A549 (cell line): ENCODE data around the gene ARHGAP31. TPM values are rescaled to one million over a fixed set of nuclear protein-coding genes. Genes with fewer than 3 reads are reported as not detected.
"Not testable (repeated sequence)": the region's sequence is repeated elsewhere in the genome, so short reads cannot be mapped to it uniquely, and the experiment has no call there.

Experiments used
- ATAC-seq, 2 experiments: fragments of 200-7000 bp in 1 of 2; fragments of >200 bp in 1 of 2; cut with Nextera tagmentation in 1 of 2; cut with Tn5 transposase in 1 of 2; 3 replicates each; pipeline versions ENCODE4 v1.8.0 to v1.9.1; 2018 to 2020; ENCODE audit warnings: mild to moderate bottlenecking in 1 of 2, moderate library complexity in 1 of 2
- CTCF ChIA-PET: fragments of 300-600 bp; sonication (Branson Sonifier 250); formaldehyde crosslinking; extraction: SDS; loops from one replicate; lab custom pipeline; 2021; ENCODE audit warnings: antibody characterized with exemption, inconsistent platforms; lab: Yijun Ruan, JAX
- POLR2A ChIA-PET: fragments of 350-600 bp; formaldehyde crosslinking; extraction: SDS; loops from one replicate; lab custom pipeline; 2021; ENCODE audit warnings: antibody characterized with exemption, inconsistent platforms; lab: Yijun Ruan, JAX
- DNase-seq, 2 experiments: peaks; one replicate each; pipeline versions ENCODE4 v3.0.0 to v3.0.0-alpha.2; 2011 to 2016; ENCODE audit warnings: low read depth in 1 of 2, low spot score in 1 of 2
- FAIRE-seq: peaks from 2 replicates; lab custom pipeline; 2011; peaks lifted over from hg19 to GRCh38; lab: Jason Lieb, UNC
- H3K27ac ChIP-seq, 2 experiments: fragments of >200 bp; sonication (Bioruptor Twin); formaldehyde crosslinking; 3 replicates each; pipeline ENCODE4 v1.5.1; 2016 to 2017
- H3K4me1 ChIP-seq: fragments of >200 bp; sonication (Bioruptor Twin); formaldehyde crosslinking; 3 replicates; pipeline ENCODE4 v1.6.1; 2016
- H3K4me2 ChIP-seq: fragments of >200 bp; sonication (Bioruptor Twin); formaldehyde crosslinking; 3 replicates; pipeline ENCODE4 v1.6.1; 2016
- H3K4me3 ChIP-seq: fragments of >200 bp; sonication (Bioruptor Twin); formaldehyde crosslinking; 3 replicates; pipeline ENCODE4 v1.5.1; 2016
- H3K9me3 ChIP-seq: fragments of >200 bp; sonication (Bioruptor Twin); formaldehyde crosslinking; 3 replicates; pipeline ENCODE4 v1.6.1; 2016
- CBX2 ChIP-seq: fragments of 200-600 bp; sonication (generic); IDR thresholded peaks from 2 replicates; pipeline ENCODE4 v1.6.1; 2016; ENCODE audit warnings: low read depth, mild to moderate bottlenecking, borderline replicate concordance
- CBX8 ChIP-seq: fragments of 200-600 bp; sonication (generic); IDR thresholded peaks from 2 replicates; pipeline ENCODE4 v1.6.1; 2016
- CHD4 ChIP-seq: fragments of 200-600 bp; sonication (generic); IDR thresholded peaks from 2 replicates; pipeline ENCODE4 v1.6.1; 2016; ENCODE audit warnings: antibody characterized with exemption, mild to moderate bottlenecking, borderline replicate concordance
- EHF ChIP-seq: fragments of 250-450 bp; sonication (Bioruptor Pico); IDR thresholded peaks from 2 replicates; pipeline ENCODE4 v1.5.0; 2020; ENCODE audit warnings: mild to moderate bottlenecking
- ESRRA ChIP-seq: fragments of 150-350 bp; IDR thresholded peaks from 2 replicates; pipeline ENCODE4 v1.6.1; 2014; ENCODE audit warnings: mild to moderate bottlenecking, low read length, borderline replicate concordance
- FOSB ChIP-seq: fragments of 250-450 bp; sonication (Bioruptor Pico); IDR thresholded peaks from 2 replicates; pipeline ENCODE4 v1.5.0; 2020; ENCODE audit warnings: mild to moderate bottlenecking, moderate library complexity
- HEYL ChIP-seq: fragments of 250-450 bp; sonication (Bioruptor Pico); IDR thresholded peaks from 2 replicates; pipeline ENCODE4 v1.8.0; 2021; ENCODE audit warnings: mild to moderate bottlenecking, moderate library complexity
- HOXB13 ChIP-seq: fragments of 250-450 bp; sonication (Bioruptor Pico); IDR thresholded peaks from 2 replicates; pipeline ENCODE4 v1.5.0; 2020; ENCODE audit warnings: low read depth, mild to moderate bottlenecking, moderate library complexity
- JUN ChIP-seq, 2 experiments: fragments of >200 bp; sonication (Bioruptor Twin); formaldehyde crosslinking; IDR thresholded peaks; 2 replicates in 1 of 2; 3 replicates in 1 of 2; pipeline ENCODE4 v1.6.1; 2016 to 2017
- KDM5A ChIP-seq: fragments of 200-600 bp; sonication (generic); IDR thresholded peaks from 2 replicates; pipeline ENCODE4 v1.6.1; 2016; ENCODE audit warnings: antibody characterized with exemption, mild to moderate bottlenecking
- NFE2L2 ChIP-seq: fragments of 150-350 bp; conservative IDR thresholded peaks from 2 replicates; pipeline ENCODE4 v1.6.1; 2014; ENCODE audit warnings: low read length
- NPAS2 ChIP-seq: fragments of 250-450 bp; sonication (Bioruptor Pico); IDR thresholded peaks from 2 replicates; pipeline ENCODE4 v1.8.0; 2022; ENCODE audit warnings: mild to moderate bottlenecking, moderate library complexity, borderline replicate concordance
- PHF8 ChIP-seq: fragments of 200-600 bp; sonication (generic); IDR thresholded peaks from 2 replicates; pipeline ENCODE4 v1.6.1; 2016; ENCODE audit warnings: low read depth, mild to moderate bottlenecking, antibody characterized with exemption, moderate library complexity, borderline replicate concordance
- POLR2A ChIP-seq: IDR thresholded peaks from 2 replicates; pipeline ENCODE4 v1.6.1; 2012; ENCODE audit warnings: mild to moderate bottlenecking, low read length
- RAD21 ChIP-seq, 2 experiments: fragments of >200 bp in 1 of 2; sonication (Bioruptor Twin) in 1 of 2; formaldehyde crosslinking in 1 of 2; IDR thresholded peaks in 1 of 2; conservative IDR thresholded peaks in 1 of 2; 2 replicates in 1 of 2; 3 replicates in 1 of 2; pipeline ENCODE4 v1.6.1; 2012 to 2018; ENCODE audit warnings: inconsistent platforms in 1 of 2
- RARB ChIP-seq: fragments of 250-450 bp; sonication (Bioruptor Pico); IDR thresholded peaks from 2 replicates; pipeline ENCODE4 v1.8.0; 2021; ENCODE audit warnings: mild to moderate bottlenecking, moderate library complexity
- RCOR1 ChIP-seq: fragments of 150-350 bp; IDR thresholded peaks from 2 replicates; pipeline ENCODE4 v1.6.1; 2014; ENCODE audit warnings: antibody characterized with exemption, low read length, low read depth
- RFX5 ChIP-seq: fragments of 450-650 bp; IDR thresholded peaks from 2 replicates; pipeline ENCODE4 v1.7.1; 2014; ENCODE audit warnings: antibody characterized with exemption, mild to moderate bottlenecking, moderate library complexity
- SMC3 ChIP-seq: fragments of >200 bp; sonication (Bioruptor Twin); formaldehyde crosslinking; IDR thresholded peaks from 3 replicates; pipeline ENCODE4 v1.6.1; 2018; ENCODE audit warnings: inconsistent platforms
- SREBF2 ChIP-seq: fragments of 450-650 bp; IDR thresholded peaks from 2 replicates; pipeline ENCODE4 v1.6.1; 2014; ENCODE audit warnings: mild to moderate bottlenecking, moderate library complexity
- TFCP2L1 ChIP-seq: fragments of 250-450 bp; sonication (Bioruptor Pico); IDR thresholded peaks from 2 replicates; pipeline ENCODE4 v1.5.0; 2021; ENCODE audit warnings: mild to moderate bottlenecking
- TP53 ChIP-seq: fragments of 250-450 bp; sonication (Bioruptor Pico); IDR thresholded peaks from 2 replicates; pipeline ENCODE4 v1.5.0; 2021; ENCODE audit warnings: mild to moderate bottlenecking, moderate library complexity
- WGBS: methylation state at CpG from one replicate; pipeline ENCODE4 v1.1.6; 2017; ENCODE audit errors: missing lambda C conversion rate; 5-methylcytosine and 5-hydroxymethylcytosine counted together
- polyA plus RNA-seq, 4 experiments: library from polyadenylated mRNA; depleted of rRNA in 3 of 4; stranded (reverse); fragments of >200 nt; fragmentation: RNase III in 1 of 4; extraction: RNeasy Plus Mini Kit Qiagen cat#74134 plus additional on column Dnase treatment in 1 of 4; gene quantifications; 2 replicates in 3 of 4; 3 replicates in 1 of 4; pipeline ENCODE4 v1.2.3, GENCODE V29; 2011 to 2017
- TF ChIP-seq, protein P1 (sequence below): IDR thresholded peaks from 2 replicates; pipeline ENCODE4 v1.6.1; 2012
- TF ChIP-seq, protein P2 (sequence below): fragments of 450-650 bp; IDR thresholded peaks from 2 replicates; pipeline ENCODE4 v1.6.1; 2014; ENCODE audit warnings: antibody characterized with exemption
- TF ChIP-seq, protein P3 (sequence below): fragments of 250-450 bp; sonication (Bioruptor Pico); IDR thresholded peaks from 2 replicates; pipeline ENCODE4 v1.5.0; 2020; ENCODE audit warnings: low read depth, mild to moderate bottlenecking, moderate library complexity
- TF ChIP-seq, protein P4 (sequence below): fragments of >200 bp; sonication (Bioruptor Twin); formaldehyde crosslinking; IDR thresholded peaks from 2 replicates; pipeline ENCODE4 v1.6.1; 2016
- TF ChIP-seq, protein P5 (sequence below): fragments of 150-350 bp; IDR thresholded peaks from 2 replicates; pipeline ENCODE4 v1.6.1; 2014; ENCODE audit warnings: low read depth, mild to moderate bottlenecking, low read length
- TF ChIP-seq, protein P6 (sequence below): fragments of >200 bp; sonication (Bioruptor Twin); formaldehyde crosslinking; IDR thresholded peaks from 3 replicates; pipeline ENCODE4 v1.5.1; 2016
- TF ChIP-seq, protein P7 (sequence below): IDR thresholded peaks from 2 replicates; pipeline ENCODE4 v1.6.1; 2012

Gene ARHGAP31
- polyA plus RNA-seq, 2 of the 4 experiments (the other 2 are of a cell fraction) = 0.93 to 1.3 TPM

DNA sequence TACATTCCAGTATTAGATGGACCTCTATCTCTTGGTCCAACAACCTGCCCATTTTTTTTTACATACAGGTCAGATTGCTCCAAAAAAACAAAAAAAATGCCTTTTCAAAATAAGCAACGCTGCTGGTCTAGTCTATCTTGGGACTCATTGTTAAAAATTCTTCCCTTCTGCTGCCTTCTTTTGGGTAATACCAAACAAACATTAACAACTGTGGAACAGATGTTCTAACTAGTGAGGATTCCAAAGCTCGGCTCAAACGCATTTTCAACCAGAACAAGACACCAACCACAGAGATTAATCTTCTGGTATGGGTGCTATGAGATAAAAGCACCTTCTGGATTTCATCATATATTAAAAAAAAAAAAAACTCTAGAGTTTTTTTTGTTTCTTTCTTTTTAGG lies 24.7 kb downstream of the ARHGAP31 start:
- CTCF ChIA-PET = no interaction called here
- WGBS = 86% methylated on average over 3 of the region's 3 CpGs
- no peak overlapping the region for H3K4me3 ChIP-seq
- DNase-seq = no peak
- peaks cover 9% of the 10 kb centered on the region; the same call in 2 of the 3 replicates for H3K4me1 ChIP-seq
- ATAC-seq = no peak
- POLR2A ChIA-PET = no interaction called here
- H3K9me3 ChIP-seq = no peaks in the 10 kb centered on the region
- no peak overlapping the region for H3K4me2 ChIP-seq
- no peak overlapping the region for H3K27ac ChIP-seq
- TF ChIP-seq, protein P1, sequence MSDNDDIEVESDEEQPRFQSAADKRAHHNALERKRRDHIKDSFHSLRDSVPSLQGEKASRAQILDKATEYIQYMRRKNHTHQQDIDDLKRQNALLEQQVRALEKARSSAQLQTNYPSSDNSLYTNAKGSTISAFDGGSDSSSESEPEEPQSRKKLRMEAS = no peak
- TF ChIP-seq SREBF2 (no peak), HOXB13 (no peak), CHD4 (no peak), ESRRA (no peak), RCOR1 (no peak), FOSB (CRISPR knock-in tag) (no peak), RARB (no peak), PHF8 (no peak), TP53 (no peak), NPAS2 (CRISPR knock-in tag) (no peak), TFCP2L1 (CRISPR knock-in tag) (no peak), CBX2 (no peak), POLR2A (no peak), JUN (IDR thresholded peaks at IDR 0.05) (no peak), HEYL (CRISPR knock-in tag) (no peak)
- TF ChIP-seq, protein P2, sequence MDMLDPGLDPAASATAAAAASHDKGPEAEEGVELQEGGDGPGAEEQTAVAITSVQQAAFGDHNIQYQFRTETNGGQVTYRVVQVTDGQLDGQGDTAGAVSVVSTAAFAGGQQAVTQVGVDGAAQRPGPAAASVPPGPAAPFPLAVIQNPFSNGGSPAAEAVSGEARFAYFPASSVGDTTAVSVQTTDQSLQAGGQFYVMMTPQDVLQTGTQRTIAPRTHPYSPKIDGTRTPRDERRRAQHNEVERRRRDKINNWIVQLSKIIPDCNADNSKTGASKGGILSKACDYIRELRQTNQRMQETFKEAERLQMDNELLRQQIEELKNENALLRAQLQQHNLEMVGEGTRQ = no peak
- no peak for FAIRE-seq

DNA sequence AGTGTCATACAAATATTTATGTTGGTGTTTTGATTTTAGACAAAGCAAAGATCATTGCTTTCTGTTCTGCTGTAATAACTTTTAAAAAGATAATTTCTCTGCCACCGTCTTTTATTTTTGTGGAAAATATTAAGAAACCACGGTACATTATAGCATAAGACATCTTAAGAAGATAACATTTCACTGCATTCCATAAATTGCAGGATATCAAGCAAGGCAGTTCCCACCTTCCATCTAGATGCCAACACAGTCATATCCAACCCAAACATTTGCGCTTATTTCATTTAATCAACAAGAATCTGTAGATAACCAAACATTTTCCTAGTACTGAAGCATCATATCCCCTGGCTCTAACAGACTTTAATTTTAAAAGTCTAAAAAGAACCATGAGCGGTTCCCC lies 25.1 kb downstream of the ARHGAP31 start:
- ATAC-seq (no peak), DNase-seq (no peak), FAIRE-seq (no peak)
- ChIA-PET CTCF (interaction anchor here (1.0 kb wide), 1 partner anchor 15 kb away, joined by 4 read pairs; no protein-coding TSS in a partner anchor), POLR2A (no interaction called here)
- Histone ChIP-seq H3K27ac (no peak overlapping the region), H3K9me3 (no peaks in the 10 kb centered on the region), H3K4me1 (peaks cover 9% of the 10 kb centered on the region; the same call in 2 of the 3 replicates), H3K4me2 (no peak overlapping the region), H3K4me3 (no peak overlapping the region)
- 92% methylated on average over 4 of the region's 4 CpGs for WGBS
- TF ChIP-seq, protein P3, sequence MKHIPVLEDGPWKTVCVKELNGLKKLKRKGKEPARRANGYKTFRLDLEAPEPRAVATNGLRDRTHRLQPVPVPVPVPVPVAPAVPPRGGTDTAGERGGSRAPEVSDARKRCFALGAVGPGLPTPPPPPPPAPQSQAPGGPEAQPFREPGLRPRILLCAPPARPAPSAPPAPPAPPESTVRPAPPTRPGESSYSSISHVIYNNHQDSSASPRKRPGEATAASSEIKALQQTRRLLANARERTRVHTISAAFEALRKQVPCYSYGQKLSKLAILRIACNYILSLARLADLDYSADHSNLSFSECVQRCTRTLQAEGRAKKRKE (CRISPR knock-in tag) = no peak
- TF ChIP-seq EHF (CRISPR knock-in tag) (no peak), RFX5 (no peak), SMC3 (no peak), KDM5A (no peak), CHD4 (no peak), CBX8 (no peak), NFE2L2 (no peak), RARB (no peak), RAD21 (conservative IDR thresholded peaks at IDR 0.05 in 1 of 2, IDR thresholded peaks at IDR 0.05 in 1 of 2) (no peak)
- TF ChIP-seq, protein P4, sequence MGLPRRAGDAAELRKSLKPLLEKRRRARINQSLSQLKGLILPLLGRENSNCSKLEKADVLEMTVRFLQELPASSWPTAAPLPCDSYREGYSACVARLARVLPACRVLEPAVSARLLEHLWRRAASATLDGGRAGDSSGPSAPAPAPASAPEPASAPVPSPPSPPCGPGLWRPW = no peak
- TF ChIP-seq, protein P5, sequence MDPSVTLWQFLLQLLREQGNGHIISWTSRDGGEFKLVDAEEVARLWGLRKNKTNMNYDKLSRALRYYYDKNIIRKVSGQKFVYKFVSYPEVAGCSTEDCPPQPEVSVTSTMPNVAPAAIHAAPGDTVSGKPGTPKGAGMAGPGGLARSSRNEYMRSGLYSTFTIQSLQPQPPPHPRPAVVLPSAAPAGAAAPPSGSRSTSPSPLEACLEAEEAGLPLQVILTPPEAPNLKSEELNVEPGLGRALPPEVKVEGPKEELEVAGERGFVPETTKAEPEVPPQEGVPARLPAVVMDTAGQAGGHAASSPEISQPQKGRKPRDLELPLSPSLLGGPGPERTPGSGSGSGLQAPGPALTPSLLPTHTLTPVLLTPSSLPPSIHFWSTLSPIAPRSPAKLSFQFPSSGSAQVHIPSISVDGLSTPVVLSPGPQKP = no peak
- TF ChIP-seq, protein P2 = no peak
- TF ChIP-seq, protein P6, sequence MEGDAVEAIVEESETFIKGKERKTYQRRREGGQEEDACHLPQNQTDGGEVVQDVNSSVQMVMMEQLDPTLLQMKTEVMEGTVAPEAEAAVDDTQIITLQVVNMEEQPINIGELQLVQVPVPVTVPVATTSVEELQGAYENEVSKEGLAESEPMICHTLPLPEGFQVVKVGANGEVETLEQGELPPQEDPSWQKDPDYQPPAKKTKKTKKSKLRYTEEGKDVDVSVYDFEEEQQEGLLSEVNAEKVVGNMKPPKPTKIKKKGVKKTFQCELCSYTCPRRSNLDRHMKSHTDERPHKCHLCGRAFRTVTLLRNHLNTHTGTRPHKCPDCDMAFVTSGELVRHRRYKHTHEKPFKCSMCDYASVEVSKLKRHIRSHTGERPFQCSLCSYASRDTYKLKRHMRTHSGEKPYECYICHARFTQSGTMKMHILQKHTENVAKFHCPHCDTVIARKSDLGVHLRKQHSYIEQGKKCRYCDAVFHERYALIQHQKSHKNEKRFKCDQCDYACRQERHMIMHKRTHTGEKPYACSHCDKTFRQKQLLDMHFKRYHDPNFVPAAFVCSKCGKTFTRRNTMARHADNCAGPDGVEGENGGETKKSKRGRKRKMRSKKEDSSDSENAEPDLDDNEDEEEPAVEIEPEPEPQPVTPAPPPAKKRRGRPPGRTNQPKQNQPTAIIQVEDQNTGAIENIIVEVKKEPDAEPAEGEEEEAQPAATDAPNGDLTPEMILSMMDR = no peak
- TF ChIP-seq, protein P7, sequence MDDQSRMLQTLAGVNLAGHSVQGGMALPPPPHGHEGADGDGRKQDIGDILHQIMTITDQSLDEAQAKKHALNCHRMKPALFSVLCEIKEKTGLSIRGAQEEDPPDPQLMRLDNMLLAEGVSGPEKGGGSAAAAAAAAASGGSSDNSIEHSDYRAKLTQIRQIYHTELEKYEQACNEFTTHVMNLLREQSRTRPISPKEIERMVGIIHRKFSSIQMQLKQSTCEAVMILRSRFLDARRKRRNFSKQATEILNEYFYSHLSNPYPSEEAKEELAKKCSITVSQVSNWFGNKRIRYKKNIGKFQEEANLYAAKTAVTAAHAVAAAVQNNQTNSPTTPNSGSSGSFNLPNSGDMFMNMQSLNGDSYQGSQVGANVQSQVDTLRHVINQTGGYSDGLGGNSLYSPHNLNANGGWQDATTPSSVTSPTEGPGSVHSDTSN = no peak

DNA sequence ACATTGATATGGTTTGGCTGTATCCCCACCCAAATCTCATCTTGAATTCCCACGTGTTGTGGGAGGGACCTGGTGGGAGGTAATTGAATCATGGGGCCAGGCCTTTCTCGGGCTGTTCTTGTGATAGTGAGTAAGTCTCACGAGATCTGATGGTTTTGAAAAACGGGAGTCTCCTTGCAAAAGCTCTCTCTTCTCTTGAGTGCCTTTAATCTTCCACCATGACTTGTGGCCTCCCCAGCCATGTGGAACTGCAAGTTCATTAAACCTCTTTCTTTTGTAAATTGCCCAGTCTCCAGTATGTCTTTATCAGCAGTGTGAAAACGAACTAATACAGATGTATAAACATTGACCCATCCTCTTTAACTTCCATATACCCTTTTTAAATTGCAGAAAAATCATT lies 26.6 kb downstream of the ARHGAP31 start:
- H3K4me2 ChIP-seq, H3K9me3 ChIP-seq, FAIRE-seq, H3K27ac ChIP-seq, H3K4me1 ChIP-seq, DNase-seq, H3K4me3 ChIP-seq, ATAC-seq, POLR2A ChIA-PET, CTCF ChIA-PET: not testable (repeated sequence)
- WGBS = 83% methylated on average over 5 of the region's 5 CpGs
